ENCODE data around the gene DYRK3. TPM values are rescaled to one million over a fixed set of nuclear protein-coding genes. Genes with fewer than 3 reads are reported as not detected.

Gene DYRK3
- total RNA-seq, 1 experiment from 2014 or later: 7.1 TPM

DNA sequence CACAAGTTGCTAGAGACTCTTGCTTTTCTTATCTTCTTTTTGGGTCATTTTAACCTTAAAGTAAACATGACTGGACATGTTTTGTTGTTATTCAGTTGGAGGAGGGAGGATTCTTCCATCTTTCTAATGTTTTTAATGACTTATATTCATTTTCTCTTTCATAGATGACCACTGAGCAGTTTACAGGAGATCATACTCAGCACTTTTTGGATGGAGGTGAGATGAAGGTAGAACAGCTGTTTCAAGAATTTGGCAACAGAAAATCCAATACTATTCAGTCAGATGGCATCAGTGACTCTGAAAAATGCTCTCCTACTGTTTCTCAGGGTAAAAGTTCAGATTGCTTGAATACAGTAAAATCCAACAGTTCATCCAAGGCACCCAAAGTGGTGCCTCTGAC lies 11.9 kb downstream of the DYRK3 start:
- peaks cover 0 to 5% of the 10 kb centered on the region in 2 experiments; a peak in 1 of 4 replicates for H3K36me3 ChIP-seq (ENCODE audit: control insufficient read depth in 1 of 2, insufficient read depth in 2 of 2, low read length in 2 of 2)
- no peaks in the 10 kb centered on the region for H4K20me1 ChIP-seq (ENCODE audit: insufficient read depth)
- no peaks in the 10 kb centered on the region for H3K9me3 ChIP-seq (ENCODE audit: control insufficient read depth in 1 of 2, insufficient read depth in 1 of 2, low read depth in 1 of 2, low read length in 2 of 2)
- ChIA-PET POLR2A (no interaction called here), CTCF (no interaction called here), RAD21 (ENCODE audit: low non-redundant PET in 1 of 2, low total read pairs in 2 of 2, uncharacterized antibody in 2 of 2, unreplicated experiment in 2 of 2) (no interaction called here)
- DNase-seq (ENCODE audit: low read depth, low spot score): no peak
- H3K9ac ChIP-seq (ENCODE audit: low read length): no peak overlapping the region
- no peak for ATAC-seq
- no peaks in the 10 kb centered on the region for H3K9me2 ChIP-seq (ENCODE audit: insufficient read depth)
- no TSS peak for BruUV-seq (replicated peaks)
- no peak overlapping the region for H3K4me3 ChIP-seq (replicated peaks in 1 of 2; ENCODE audit: low read depth in 1 of 2, low read length in 2 of 2)
- intact Hi-C loops (cut with micrococcal nuclease): no loop called here
- H3K27me3 ChIP-seq (ENCODE audit: insufficient read depth, low read length): no peaks in the 10 kb centered on the region
- H3K27ac ChIP-seq (ENCODE audit: low read depth, low read length): no peak overlapping the region
- TF ChIP-seq JUND (IDR thresholded peaks at IDR 0.05) (no peak), POLR2AphosphoS5 (IDR thresholded peaks at IDR 0.05; ENCODE audit: low read depth, low read length) (no peak), ELF1 (IDR thresholded peaks at IDR 0.05; ENCODE audit: borderline replicate concordance, low read depth) (no peak), FOSL1 (IDR thresholded peaks at IDR 0.05; ENCODE audit: low read depth) (no peak), TCF7L2 (IDR thresholded peaks at IDR 0.05; ENCODE audit: borderline replicate concordance, extremely low read depth, insufficient read depth, insufficient read length) (no peak), REST (IDR thresholded peaks at IDR 0.05; ENCODE audit: low read depth) (no peak), ZFX (IDR thresholded peaks at IDR 0.05) (no peak), CEBPB (IDR thresholded peaks at IDR 0.05; ENCODE audit: low read depth) (no peak), SIN3A (IDR thresholded peaks at IDR 0.05; ENCODE audit: low read depth) (no peak), EZH2 (IDR thresholded peaks at IDR 0.05) (no peak), ZBTB33 (IDR thresholded peaks at IDR 0.05; ENCODE audit: extremely low read depth, insufficient replicate concordance, low read length) (no peak), YY1 (IDR thresholded peaks at IDR 0.05; ENCODE audit: extremely low read depth, insufficient replicate concordance, low read depth, low read length) (no peak)
- TF ChIP-seq, protein P1, sequence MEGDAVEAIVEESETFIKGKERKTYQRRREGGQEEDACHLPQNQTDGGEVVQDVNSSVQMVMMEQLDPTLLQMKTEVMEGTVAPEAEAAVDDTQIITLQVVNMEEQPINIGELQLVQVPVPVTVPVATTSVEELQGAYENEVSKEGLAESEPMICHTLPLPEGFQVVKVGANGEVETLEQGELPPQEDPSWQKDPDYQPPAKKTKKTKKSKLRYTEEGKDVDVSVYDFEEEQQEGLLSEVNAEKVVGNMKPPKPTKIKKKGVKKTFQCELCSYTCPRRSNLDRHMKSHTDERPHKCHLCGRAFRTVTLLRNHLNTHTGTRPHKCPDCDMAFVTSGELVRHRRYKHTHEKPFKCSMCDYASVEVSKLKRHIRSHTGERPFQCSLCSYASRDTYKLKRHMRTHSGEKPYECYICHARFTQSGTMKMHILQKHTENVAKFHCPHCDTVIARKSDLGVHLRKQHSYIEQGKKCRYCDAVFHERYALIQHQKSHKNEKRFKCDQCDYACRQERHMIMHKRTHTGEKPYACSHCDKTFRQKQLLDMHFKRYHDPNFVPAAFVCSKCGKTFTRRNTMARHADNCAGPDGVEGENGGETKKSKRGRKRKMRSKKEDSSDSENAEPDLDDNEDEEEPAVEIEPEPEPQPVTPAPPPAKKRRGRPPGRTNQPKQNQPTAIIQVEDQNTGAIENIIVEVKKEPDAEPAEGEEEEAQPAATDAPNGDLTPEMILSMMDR (IDR thresholded peaks at IDR 0.05 in 2 of 3, conservative IDR thresholded peaks at IDR 0.05 in 1 of 3; ENCODE audit: borderline replicate concordance in 1 of 3, insufficient read depth in 1 of 3, low read depth in 2 of 3, low read length in 2 of 3): no peak
- no peaks in the 10 kb centered on the region for H3K4me1 ChIP-seq (ENCODE audit: control insufficient read depth in 1 of 2, insufficient read depth in 2 of 2, low read length in 2 of 2)
- H3K4me2 ChIP-seq (ENCODE audit: low read length): no peak overlapping the region
- H2AFZ ChIP-seq (ENCODE audit: low read depth, low read length, poor library complexity, severe bottlenecking): no peak overlapping the region
- H3K79me2 ChIP-seq (ENCODE audit: insufficient read depth, low read length): no peaks in the 10 kb centered on the region

Data from HCT116 (cell line).